Smooth muscle cell of the pulmonary artery (primary cell): Measurements from ENCODE around the gene SAYSD1. TPM values are rescaled to one million over a fixed set of nuclear protein-coding genes. Genes with fewer than 3 reads are reported as not detected.

Experiments used
- total RNA-seq: library from RNA; depleted of rRNA; stranded (reverse); fragments of >200 nt; gene quantifications from 2 replicates; pipeline ENCODE4 v1.2.3, GENCODE V29; 2014

The SAYSD1 gene
- 9.4 and 11.1 TPM in 2 replicates for total RNA-seq

GRCh38 chr6:39114704-39115599 lies at the start of gene SAYSD1:
SAYSD1 (minus strand) TSS chr6:39115186; CDS start chr6:39115089, 97 bp downstream.

Other genes with a start within 250 kb of the SAYSD1 start
- not detected in 2 replicates for gene GLP1R, start 66.4 kb downstream of the SAYSD1 start, total RNA-seq
- gene KCNK5, start 114.3 kb upstream of the SAYSD1 start, total RNA-seq: 0.03 and 0.07 TPM in 2 replicates
- not detected in 2 replicates for gene KCNK17, start 199.2 kb upstream of the SAYSD1 start, total RNA-seq
- gene KCNK16, start 207.5 kb upstream of the SAYSD1 start, total RNA-seq: not detected in 2 replicates